Measurements from ENCODE around the gene ZNF142. TPM values are rescaled to one million over a fixed set of nuclear protein-coding genes. Genes with fewer than 3 reads are reported as not detected.

ZNF142 gene
- total and polyA plus RNA-seq, 9 donors, result 7.0 to 33.9 (median 21.0) TPM

DNA sequence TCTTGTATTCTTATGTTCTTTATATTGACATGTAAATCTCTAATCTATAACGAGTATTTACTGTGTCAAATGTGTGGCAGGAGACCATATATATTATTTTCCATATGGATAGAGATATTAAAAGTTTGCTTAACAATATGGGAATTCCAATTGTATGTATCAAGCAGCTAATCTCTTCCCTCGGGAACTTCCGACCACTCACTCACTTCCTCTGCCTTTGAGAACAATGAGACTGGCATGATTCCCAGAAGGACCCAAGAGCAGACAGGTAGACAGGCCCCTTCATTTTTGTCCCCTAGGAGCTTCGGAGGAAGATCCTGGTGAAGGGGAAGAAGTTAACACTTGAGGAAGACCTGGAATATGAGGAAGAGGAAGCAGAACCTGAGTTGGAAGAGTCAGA is 27.6 kb downstream of the ZNF142 start:
- Histone ChIP-seq H3K27ac (no peak overlapping the region), H3K9me3 (no peaks in the 10 kb centered on the region), H3K36me3 (no peaks in the 10 kb centered on the region), H3K4me1 (ENCODE audit: insufficient read depth) (no peaks in the 10 kb centered on the region), H3K4me3 (no peak overlapping the region), H3K27me3 (no peaks in the 10 kb centered on the region)
- 66 to 74% (median 69%) methylated on average over 4 of the region's 4 CpGs for WGBS, 3 donors
- DNase-seq, result no peak
- intact Hi-C loops (cut with DNase I), result no loop called here
- TF ChIP-seq, protein P1, sequence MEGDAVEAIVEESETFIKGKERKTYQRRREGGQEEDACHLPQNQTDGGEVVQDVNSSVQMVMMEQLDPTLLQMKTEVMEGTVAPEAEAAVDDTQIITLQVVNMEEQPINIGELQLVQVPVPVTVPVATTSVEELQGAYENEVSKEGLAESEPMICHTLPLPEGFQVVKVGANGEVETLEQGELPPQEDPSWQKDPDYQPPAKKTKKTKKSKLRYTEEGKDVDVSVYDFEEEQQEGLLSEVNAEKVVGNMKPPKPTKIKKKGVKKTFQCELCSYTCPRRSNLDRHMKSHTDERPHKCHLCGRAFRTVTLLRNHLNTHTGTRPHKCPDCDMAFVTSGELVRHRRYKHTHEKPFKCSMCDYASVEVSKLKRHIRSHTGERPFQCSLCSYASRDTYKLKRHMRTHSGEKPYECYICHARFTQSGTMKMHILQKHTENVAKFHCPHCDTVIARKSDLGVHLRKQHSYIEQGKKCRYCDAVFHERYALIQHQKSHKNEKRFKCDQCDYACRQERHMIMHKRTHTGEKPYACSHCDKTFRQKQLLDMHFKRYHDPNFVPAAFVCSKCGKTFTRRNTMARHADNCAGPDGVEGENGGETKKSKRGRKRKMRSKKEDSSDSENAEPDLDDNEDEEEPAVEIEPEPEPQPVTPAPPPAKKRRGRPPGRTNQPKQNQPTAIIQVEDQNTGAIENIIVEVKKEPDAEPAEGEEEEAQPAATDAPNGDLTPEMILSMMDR (IDR thresholded peaks at IDR 0.05), result no peak
- TF ChIP-seq EP300 (IDR thresholded peaks at IDR 0.05) (no peak), POLR2A (IDR thresholded peaks at IDR 0.05) (no peak)

DNA sequence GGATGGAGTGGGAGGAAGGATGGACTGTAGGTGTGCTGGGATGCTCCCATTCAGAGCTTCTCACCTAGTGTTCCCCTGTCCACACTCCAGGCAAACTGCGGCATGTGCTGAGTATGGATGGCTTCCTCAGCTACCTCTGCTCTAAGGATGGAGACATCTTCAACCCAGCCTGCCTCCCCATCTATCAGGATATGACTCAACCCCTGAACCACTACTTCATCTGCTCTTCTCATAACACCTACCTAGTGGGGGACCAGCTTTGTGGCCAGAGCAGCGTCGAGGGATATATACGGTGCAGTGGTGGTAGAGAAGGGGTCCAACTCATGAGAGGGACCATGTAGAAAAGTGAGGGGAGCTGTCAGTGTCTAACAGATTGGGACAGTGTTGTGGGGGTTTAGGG is 31.5 kb downstream of the ZNF142 start:
- 92 to 95% (median 93%) methylated on average over 4 of the region's 4 CpGs for WGBS, 3 donors
- no peaks in the 10 kb centered on the region for H3K36me3 ChIP-seq
- no peak overlapping the region for H3K27ac ChIP-seq
- intact Hi-C loops (cut with DNase I), result no loop called here
- DNase-seq, result no peak
- no peaks in the 10 kb centered on the region for H3K9me3 ChIP-seq
- no peak overlapping the region for H3K4me3 ChIP-seq
- H3K4me1 ChIP-seq (ENCODE audit: insufficient read depth), result no peaks in the 10 kb centered on the region
- TF ChIP-seq POLR2A (IDR thresholded peaks at IDR 0.05), result no peak
- TF ChIP-seq, protein P1 (IDR thresholded peaks at IDR 0.05), result no peak
- no peak for TF ChIP-seq EP300 (IDR thresholded peaks at IDR 0.05)
- H3K27me3 ChIP-seq, result no peaks in the 10 kb centered on the region

DNA sequence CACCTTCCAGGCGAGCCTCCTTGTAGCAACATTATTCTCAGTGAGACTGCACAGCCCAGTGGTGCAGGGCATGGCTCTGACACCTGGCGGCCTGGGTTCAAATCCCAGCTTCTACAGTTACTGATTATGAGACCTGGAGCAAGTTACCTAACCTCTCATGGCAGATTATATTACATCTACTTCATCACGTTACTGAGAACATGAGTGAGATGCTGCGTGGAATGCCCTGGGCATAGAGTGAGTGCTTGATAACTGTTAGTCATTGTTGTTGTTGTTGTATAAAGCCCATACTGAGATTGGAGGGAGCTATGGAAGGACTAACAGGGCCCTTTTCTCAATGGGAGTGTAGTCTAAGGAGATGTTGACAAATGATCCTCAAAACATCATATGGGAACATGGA is 33.1 kb downstream of the ZNF142 start:
- no peak for DNase-seq

DNA sequence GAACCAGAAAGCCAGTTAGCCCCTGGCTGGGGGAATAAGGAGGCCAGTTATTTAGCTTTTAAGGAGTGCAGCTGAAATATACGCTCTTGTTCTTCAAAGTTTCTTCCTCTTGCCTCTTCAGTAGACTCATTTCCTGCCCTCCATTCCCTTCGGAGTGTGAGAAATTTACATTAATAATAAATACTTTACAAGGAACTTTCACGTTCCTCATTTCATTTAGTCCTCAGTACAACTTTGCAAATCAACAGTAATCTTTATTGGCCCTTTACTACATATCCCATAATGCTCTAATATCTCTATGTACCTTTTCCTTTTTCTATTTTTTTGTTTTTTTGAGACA is 36.1 kb downstream of the ZNF142 start:
- WGBS, 3 donors, result 81 to 84% (median 81%) methylated on average over 3 of the region's 3 CpGs

More for the DNA sequence above, 33.1 kb downstream of the ZNF142 start:
- Histone ChIP-seq H3K9me3 (no peaks in the 10 kb centered on the region), H3K27ac (no peak overlapping the region), H3K4me1 (ENCODE audit: insufficient read depth) (no peaks in the 10 kb centered on the region), H3K36me3 (no peaks in the 10 kb centered on the region), H3K27me3 (no peaks in the 10 kb centered on the region), H3K4me3 (no peak overlapping the region)
- intact Hi-C loops (cut with DNase I), result no loop called here
- WGBS, 3 donors, result 93 to 96% (median 95%) methylated on average over 4 of the region's 4 CpGs
- TF ChIP-seq, protein P1 (IDR thresholded peaks at IDR 0.05), result no peak
- TF ChIP-seq POLR2A (IDR thresholded peaks at IDR 0.05) (no peak), EP300 (IDR thresholded peaks at IDR 0.05) (no peak)

More for the DNA sequence above, 36.1 kb downstream of the ZNF142 start:
- no peak overlapping the region for H3K27ac ChIP-seq
- H3K27me3 ChIP-seq, result no peaks in the 10 kb centered on the region
- H3K36me3 ChIP-seq, result no peaks in the 10 kb centered on the region
- TF ChIP-seq, protein P1 (IDR thresholded peaks at IDR 0.05), result no peak
- no peak for TF ChIP-seq POLR2A (IDR thresholded peaks at IDR 0.05)
- TF ChIP-seq EP300 (IDR thresholded peaks at IDR 0.05), result no peak
- intact Hi-C loops (cut with DNase I), result no loop called here
- H3K4me1 ChIP-seq (ENCODE audit: insufficient read depth), result no peaks in the 10 kb centered on the region
- no peaks in the 10 kb centered on the region for H3K9me3 ChIP-seq
- no peak for DNase-seq
- no peak overlapping the region for H3K4me3 ChIP-seq
